ENCODE measurements around the gene KCNC4.

DNA sequence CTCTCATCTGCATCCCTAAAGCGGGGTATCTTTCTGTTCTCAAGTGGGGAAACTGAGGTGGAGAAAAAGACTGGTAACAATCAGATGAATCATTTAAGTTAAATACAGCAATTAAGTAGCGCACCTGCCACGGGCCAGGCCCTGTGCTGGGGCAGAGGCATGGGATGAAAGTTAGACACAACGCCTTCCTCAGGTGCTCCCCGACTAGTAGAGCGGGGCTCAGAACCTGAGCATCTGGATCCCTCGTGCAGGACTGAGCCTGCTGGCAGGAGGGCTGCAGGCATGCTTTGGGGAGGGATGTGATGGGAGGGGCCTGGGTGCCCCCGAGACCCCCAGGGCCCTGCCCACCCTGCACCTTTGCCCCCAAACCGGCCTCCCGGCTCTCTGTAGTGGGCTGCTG lies 14.9 kb upstream of the KCNC4 start:
- TF ChIP-seq, protein P1, sequence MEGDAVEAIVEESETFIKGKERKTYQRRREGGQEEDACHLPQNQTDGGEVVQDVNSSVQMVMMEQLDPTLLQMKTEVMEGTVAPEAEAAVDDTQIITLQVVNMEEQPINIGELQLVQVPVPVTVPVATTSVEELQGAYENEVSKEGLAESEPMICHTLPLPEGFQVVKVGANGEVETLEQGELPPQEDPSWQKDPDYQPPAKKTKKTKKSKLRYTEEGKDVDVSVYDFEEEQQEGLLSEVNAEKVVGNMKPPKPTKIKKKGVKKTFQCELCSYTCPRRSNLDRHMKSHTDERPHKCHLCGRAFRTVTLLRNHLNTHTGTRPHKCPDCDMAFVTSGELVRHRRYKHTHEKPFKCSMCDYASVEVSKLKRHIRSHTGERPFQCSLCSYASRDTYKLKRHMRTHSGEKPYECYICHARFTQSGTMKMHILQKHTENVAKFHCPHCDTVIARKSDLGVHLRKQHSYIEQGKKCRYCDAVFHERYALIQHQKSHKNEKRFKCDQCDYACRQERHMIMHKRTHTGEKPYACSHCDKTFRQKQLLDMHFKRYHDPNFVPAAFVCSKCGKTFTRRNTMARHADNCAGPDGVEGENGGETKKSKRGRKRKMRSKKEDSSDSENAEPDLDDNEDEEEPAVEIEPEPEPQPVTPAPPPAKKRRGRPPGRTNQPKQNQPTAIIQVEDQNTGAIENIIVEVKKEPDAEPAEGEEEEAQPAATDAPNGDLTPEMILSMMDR (IDR thresholded peaks at IDR 0.05) = no peak
- TF ChIP-seq POLR2A (IDR thresholded peaks at IDR 0.05) = no peak

Data from testis (tissue), 2 donors.